ENCODE data around the gene KCNF1.

Gene KCNF1

DNA sequence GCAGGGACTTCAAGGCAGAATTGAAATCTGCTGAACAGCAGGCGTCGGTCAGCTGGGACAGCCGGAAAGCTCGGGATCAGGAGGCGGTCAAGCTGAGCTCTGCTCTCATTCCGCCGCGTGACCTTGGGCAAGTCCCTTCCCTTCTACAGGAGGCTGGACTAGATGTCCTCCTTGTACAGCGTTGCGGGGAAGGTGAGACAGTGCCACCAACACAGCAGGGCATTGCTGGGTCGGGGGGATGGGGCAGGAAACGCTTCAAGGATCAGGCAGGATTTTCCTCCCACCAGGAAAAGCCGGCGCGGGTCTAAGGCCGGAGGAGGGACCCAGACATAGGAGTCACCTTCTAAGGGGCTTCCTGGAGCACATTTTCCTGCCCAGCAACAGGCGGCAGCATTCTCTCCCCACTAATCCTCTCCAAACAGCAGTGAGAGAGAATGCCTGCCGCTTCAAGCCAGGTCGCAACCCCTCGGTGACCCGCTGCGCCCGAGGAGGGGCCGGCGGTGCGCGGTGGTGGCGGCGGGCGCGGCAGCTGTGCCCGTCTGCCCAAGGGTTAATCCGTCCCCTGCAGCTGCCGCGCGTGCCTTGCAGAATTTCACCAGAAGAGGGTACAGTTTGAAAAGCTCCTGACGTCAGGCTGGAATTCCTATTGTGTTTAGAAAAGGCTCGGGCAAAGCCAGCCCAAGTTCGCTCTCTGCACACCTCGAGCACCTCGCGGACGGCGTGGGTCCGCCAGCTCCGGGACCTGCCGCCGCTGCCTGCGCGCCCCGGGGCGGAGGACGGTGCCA is at the start of gene KCNF1:
KCNF1 (plus strand) TSS at position 644 of the 785 bp plus-strand sequence. CDS start 493 bp downstream, outside the sequence.
- no peak for DNase-seq (ENCODE audit: low read depth)

- no peak for DNase-seq (ENCODE audit: low read depth)
Observed at GRCh38 chr2:10862330-10862729, 49.4 kb upstream of the KCNF1 start.

DNA sequence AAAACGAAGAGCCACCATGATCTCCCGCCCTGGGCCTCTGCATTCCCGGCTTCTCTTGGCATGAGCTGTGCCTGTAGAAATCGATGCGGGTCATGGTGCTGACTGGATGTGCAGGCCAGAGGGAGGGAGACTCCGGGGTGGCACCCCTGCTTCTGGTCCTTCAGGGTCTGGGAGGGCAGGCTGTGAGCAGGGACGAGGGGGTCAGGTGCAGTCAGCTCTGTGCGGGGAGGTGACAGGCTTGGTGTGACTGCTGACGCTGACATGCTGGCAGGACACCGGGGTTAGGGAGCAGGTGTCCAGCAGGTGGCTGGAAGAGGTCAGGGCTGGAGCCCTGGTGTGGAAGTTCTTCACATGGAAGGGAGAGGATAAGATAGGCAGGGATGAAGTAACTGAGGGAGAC is 48.7 kb upstream of the KCNF1 start:
- no peak for DNase-seq (ENCODE audit: low read depth)

DNA sequence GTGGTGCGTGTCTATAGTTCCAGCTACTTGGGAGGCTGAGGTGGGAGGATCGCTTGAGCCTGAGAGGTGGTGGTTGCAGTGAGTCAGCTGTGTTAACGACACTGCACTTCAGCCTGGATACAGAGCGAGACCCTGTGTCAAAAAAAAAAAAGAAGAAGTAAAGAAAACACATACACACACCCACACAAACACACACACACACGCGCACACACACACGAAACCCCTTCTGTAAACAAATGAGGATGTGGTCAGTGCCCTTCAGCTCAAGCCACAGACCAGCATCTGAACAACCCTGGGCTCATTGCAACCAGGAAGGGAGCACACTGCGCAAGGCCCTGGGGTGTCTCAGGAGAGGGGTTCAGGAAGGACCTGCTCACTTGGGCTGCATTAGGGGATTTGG is 47.9 kb upstream of the KCNF1 start:
- no peak for DNase-seq (ENCODE audit: low read depth)

- DNase-seq (ENCODE audit: low read depth) = no peak
Observed at GRCh38 chr2:10864251-10864650, 47.5 kb upstream of the KCNF1 start.

- DNase-seq (ENCODE audit: low read depth) = no peak
Observed at GRCh38 chr2:10864861-10865636, 46.7 kb upstream of the KCNF1 start.

GRCh38 chr2:10865841-10866240 is 45.9 kb upstream of the KCNF1 start:
- no peak for DNase-seq (ENCODE audit: low read depth)

- DNase-seq (ENCODE audit: low read depth) = no peak
Observed at GRCh38 chr2:10867692-10868420, 43.9 kb upstream of the KCNF1 start.

DNA sequence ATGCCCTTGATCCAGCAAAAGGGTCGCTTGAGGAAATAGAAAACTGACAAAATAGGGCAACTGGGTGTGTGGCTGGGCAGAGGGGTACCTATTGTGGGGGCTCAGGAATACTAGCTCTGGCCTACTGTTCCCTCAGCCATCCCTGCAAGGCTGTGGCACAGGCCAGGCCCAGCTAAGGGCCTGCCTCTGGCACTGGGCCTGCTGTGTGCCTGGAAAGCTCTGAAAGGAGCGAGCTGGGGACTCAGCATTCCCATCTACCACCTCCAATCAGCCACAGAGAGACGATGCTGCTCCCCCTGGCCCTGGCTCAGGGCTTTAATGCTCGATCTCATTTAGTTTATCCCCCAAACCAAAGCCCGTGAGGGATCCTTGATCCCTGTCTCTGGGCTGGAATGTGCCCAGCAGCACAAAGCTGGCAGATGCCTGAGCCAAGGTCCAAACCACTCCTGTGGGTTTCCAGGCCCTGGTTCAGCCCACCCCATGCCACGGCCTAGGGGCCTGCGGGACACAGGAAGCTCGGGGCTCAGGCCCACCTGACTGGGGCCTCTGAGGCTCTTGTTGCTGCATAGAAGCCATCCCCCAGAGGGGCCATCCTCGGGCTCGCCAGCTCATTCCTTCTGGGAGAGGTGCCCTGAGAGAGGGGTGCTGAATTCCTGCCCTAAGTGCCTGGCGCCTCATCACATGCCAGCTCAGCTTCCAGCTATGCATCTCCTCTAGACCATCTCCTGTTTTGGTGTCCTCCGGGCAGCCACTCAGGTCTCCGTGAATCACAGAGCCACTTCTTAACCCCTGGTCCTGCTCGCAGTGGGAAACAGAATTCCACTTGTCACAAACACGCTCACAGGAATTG is 43.0 kb upstream of the KCNF1 start:
- peak; percentile 78 for DNase-seq (ENCODE audit: low read depth)

- no peak for DNase-seq (ENCODE audit: low read depth)
Observed at GRCh38 chr2:10871978-10872377, 39.8 kb upstream of the KCNF1 start.

DNA sequence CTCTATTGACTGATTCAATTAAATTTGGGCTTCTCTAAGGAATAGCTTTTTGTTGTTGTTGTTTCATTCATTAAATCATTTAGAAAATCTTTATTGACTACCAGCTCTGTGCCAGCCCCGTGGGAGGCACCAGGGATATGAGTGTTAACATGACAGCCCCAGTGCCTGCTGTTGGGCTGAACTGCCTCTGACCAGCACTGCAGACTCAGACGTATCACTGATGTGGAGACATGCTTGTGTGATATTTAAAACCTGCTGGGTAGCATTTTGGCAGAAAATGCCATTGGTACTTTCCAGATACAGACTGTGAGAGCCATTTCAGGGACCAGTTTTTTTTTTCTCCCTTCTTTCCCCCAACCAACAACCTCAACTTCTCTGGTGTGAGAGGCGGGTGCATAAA is 38.6 kb upstream of the KCNF1 start:
- DNase-seq (ENCODE audit: low read depth) = no peak

GRCh38 chr2:10873790-10874437 is 37.8 kb upstream of the KCNF1 start:
- no peak for DNase-seq (ENCODE audit: low read depth)

DNA sequence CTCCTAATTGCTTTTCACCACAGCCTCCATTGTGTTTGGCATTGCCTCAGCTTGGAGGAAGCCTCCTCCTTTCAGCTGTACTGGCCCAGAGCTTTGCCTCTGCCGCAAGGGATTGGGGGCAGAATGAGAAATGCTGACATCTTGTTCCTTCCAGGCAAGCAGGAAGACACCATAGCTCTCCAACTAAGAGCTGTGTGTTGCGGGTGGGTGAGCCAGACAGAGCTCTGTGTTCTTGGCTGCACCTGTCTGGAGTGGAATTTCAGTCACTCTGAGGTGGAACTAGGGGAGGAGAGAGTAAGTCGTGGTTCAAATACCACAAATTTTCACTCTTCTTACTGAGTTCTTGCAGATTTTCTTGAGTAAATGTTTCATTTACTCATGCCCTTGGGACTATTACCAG is 36.6 kb upstream of the KCNF1 start:
- DNase-seq (ENCODE audit: low read depth) = no peak

DNA sequence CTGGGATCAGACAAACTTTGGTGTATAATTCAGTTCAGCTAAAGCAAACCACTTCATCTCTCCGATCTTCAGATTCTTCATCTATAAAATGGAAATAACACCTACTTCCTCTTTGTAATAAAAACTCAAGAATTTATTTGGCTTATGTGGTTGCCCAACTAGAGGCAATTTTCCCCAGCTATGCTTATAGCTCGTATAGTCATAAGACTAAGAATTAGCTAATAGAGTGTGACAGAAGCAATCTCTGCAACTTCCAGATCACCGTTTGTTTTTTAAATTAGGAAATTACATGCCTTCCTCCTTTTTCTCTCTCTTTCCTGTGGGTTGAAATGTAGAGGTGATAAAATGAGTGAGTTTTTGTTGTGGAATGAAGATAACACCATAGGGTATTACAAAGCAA is 35.3 kb upstream of the KCNF1 start:
- no peak for DNase-seq (ENCODE audit: low read depth)

DNA sequence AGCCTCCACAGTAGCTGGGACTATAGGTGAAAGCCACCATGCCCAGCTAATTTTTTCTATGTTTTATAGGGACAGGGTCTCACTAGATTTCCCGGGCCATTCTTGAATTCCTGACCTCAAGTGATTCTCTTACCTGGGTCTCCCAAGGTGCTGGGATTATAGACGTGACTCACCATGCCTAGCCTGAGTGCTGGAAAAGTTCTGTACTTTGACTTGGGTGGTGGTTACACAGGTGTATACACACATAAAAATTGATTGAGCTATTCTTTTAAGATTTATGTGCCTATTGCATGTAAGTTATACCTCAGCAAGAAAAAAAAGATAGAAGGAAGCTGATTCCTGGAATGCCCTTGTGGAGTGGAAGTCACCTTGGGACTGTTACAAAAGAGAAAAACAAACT is 34.8 kb upstream of the KCNF1 start:
- DNase-seq (ENCODE audit: low read depth) = no peak

DNA sequence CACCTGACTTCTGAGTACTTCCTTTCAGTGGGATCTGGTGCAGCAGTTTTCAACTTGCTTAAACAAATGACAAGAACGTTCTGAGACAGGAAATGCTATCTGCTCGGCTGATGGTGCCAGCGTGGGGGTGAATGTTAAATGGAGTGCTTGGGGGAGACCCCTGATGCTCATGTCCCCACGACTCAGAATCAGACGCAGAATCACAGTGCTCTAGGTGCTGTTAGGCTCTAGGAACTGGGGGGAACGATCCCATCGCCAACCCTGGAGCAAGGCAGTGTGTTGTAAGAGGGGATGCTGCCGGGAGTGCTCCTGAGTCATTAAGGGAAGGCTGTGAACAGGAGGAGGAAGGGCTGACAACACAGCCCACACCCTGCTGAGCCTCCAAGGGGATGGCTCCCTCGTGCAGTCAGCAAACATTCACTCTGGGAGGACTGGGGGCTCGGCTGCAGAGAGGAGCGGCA is 34.1 kb upstream of the KCNF1 start:
- DNase-seq (ENCODE audit: low read depth) = no peak

DNA sequence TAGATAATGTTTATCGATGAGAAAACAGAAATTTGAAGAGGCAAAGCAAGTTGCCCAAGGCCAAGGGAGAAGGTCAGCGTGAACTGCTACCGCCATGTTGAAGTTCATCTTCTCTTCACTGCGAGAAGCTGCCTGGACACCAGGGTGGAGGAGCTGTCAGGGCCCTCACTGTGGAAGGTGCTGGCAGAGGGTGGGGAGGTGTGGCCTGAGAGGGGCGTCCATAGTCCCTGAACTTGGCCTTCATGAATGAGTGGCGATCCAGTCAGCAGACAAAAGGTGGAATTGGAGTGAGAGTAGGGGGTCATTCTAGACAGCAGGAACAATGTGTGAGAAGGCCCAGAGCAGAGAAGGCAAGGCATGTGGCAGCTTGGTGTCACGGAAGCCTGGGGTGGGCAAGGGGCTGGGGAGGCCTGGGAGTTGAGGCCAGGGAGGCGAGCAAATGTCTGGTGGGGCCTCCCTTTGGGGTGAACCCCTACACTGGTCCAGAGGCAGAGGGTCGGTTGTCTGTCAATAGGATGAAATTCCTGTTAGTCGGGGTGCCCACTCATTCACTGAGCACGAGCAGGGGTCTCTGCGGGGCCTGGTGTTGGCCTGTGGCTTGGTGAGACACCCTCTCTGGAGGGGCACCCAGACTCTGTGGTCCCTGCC is 33.3 kb upstream of the KCNF1 start:
- no peak for DNase-seq (ENCODE audit: low read depth)

GRCh38 chr2:10879159-10879558 is 32.6 kb upstream of the KCNF1 start:
- DNase-seq (ENCODE audit: low read depth) = no peak

GRCh38 chr2:10879624-10880585 is 31.8 kb upstream of the KCNF1 start:
- DNase-seq (ENCODE audit: low read depth) = no peak

All from HS-27A (cell line).